ENCODE results near the gene ZNF106.

Gene ZNF106

GRCh38 chr15:42367041-42367440, 123.9 kb downstream of the ZNF106 start:
- DNase-seq (ENCODE audit: low read depth) = no peak

GRCh38 chr15:42365921-42366550, 124.9 kb downstream of the ZNF106 start:
- no peak for DNase-seq (ENCODE audit: low read depth)

- no peak for DNase-seq (ENCODE audit: low read depth)
These were observed 126.4 kb downstream of the ZNF106 start for GRCh38 chr15:42364529-42364928.

GRCh38 chr15:42363942-42364341, 127.0 kb downstream of the ZNF106 start:
- DNase-seq (ENCODE audit: low read depth) = no peak

GRCh38 chr15:42363487-42363886, 127.5 kb downstream of the ZNF106 start:
- no peak for DNase-seq (ENCODE audit: low read depth)
